Fibroblast of upper back skin (primary cell): ENCODE results near the gene BAG3.
"Not testable (repeated sequence)": the region's sequence is repeated elsewhere in the genome, so short reads cannot be mapped to it uniquely, and the experiment has no call there.

Source experiments
- DNase-seq: peaks from one replicate; pipeline ENCODE4 v3.0.0-alpha.2; 2013

BAG3 gene

DNA sequence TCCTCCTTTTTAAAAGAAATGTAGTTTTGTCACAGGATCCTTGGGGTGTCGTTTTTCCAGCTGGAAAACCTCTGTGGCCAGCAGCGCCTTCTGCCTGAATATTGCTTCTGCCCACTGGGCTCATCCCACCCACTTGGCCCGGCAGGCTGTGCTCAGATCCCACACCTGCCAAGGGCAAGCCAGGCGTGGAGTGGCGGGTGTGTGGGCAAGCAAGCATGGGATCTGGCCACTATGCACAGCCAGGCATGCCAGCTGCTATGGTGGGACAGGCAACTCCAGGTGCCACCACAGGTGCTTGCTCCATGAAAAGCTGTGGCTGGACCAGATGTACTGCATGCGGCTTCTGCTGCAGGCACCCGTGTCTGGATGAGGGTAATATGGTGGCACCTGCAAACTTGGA lies 43.4 kb downstream of the BAG3 start:
- DNase-seq = no peak

- no peak for DNase-seq
These were observed 49.3 kb downstream of the BAG3 start for GRCh38 chr10:119700321-119700954.

DNA sequence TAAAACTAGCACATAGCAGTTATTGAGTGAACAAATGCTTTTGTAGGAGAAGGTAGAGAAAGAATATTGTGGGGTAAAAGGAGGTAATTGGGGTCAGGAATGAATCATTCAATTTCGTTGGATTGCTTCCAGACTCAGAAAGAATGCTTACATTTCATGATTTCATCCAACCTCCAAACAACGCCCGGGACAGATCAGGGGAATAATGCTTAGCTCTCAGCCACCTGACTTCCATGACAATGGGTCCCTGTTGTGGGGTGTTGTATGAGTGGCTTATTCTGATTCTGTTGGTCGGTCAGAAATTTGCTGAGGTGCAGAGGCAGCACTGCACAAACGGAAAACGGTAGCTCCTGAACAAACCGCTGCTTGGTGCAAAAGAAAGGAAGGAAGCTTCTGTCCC lies 50.7 kb downstream of the BAG3 start:
- peak; percentile 50 for DNase-seq

DNA sequence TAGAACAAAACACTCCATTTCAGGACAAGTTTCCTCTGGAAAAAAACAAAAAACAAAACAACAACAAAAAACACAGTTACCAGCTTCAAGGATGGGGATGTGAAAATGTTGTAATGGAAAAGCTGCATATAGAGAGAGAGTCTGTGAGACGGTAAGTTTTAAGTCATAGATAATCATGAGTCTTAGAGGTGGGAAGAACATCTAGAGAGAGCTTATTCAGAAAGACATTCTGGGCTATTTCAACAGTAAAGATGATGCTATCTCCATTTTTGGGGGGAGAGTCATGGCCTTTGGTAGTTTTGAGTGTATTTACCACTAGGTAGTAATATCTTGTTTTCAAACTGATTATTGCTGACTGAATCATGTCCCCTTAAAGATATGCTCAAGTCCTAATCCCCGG lies 51.4 kb downstream of the BAG3 start:
- no peak for DNase-seq

GRCh38 chr10:119703903-119704508 lies 52.8 kb downstream of the BAG3 start:
- no peak for DNase-seq

DNA sequence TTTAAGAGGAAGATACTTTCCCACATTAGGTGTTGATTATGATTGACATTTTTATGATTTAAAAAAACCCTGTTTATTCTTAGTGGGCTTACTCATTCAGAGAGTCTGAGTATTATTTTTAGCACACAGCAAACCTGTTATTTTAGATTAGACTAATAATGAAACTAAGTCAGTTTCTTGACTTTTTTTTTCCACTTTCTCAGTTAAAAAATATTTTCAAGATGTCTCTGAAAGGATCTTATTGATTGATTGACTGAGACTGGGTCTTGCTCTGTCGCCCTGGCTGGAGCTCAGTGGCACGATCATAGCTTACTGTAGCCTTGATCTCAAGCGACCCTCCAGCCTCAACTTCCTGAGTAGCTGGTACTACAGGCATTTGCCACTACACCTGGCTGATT lies 54.3 kb downstream of the BAG3 start:
- no peak for DNase-seq

DNA sequence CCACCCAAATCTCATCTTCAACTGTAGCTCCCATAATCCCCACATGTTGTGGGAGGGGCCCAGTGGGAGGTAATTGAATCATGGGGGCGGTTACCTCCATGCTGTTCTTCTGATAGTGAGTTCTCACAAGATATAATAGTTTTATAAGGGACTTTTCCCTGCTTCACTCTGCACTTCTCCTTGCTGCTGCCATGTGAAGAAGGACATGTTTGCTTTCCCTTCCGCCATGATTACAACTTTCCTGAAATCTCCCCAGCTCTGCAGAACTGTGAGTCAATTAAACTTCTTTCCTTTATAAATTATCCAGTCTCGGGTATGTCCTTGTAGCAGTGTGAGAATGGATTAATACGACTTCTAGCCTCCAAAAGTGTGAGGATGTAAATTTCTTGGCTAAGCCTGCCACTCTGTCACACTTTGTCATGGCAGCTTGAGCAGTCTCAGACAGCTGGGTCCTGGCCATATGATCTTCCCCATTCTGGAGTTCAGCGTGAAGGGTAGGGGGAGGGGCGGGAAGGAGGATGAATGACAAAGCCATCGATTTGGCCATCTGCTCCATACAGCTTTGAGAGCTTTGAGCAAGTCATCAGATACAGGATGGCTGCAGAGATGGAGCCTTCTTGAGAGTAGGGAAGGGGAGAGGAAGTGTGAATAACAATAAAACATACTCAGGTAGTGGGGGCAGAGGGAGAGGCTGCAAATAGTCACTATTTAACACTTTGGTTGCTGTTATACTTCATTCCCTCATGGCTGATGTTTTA lies 55.5 kb downstream of the BAG3 start:
- no peak for DNase-seq

DNA sequence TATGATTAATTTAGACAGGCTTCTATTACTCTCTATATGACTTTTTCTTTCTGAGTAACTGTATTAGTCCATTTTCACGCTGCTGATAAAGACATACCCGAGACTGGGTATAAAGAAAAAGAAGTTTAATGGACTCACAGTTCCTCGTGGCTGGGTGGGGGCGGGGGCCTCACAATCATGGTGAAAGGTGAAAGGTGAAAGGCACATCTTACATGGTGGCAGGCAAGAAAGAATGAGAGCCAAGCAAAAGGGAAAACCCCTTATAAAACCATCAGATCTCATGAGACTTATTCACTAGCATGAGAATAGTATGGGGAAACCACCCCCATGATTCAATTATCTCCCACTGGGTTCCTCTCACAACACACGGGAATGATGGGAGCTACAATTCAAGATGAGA lies 56.2 kb downstream of the BAG3 start:
- not testable (repeated sequence) for DNase-seq

GRCh38 chr10:119710935-119711334 lies 59.8 kb downstream of the BAG3 start:
- DNase-seq = not testable (repeated sequence)

- no peak for DNase-seq
These were observed 62.7 kb downstream of the BAG3 start for GRCh38 chr10:119713744-119714483.

DNA sequence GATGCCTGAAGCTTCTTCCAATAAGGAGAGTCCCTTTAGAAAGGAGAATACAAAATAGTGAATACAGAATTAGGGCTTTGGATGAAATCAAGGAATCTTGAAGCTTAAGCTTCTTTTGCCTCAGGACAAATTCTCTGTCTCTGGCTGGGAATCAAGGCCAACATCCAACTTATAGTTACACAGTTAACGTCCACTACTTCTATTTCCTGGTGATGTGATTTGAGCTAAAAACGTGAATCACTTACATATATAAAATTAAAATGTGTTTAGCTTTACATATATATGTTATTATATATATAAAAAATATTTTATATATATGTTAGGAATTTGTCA lies 63.3 kb downstream of the BAG3 start:
- DNase-seq = no peak

GRCh38 chr10:119715628-119716505 lies 64.7 kb downstream of the BAG3 start:
- DNase-seq = no peak

DNA sequence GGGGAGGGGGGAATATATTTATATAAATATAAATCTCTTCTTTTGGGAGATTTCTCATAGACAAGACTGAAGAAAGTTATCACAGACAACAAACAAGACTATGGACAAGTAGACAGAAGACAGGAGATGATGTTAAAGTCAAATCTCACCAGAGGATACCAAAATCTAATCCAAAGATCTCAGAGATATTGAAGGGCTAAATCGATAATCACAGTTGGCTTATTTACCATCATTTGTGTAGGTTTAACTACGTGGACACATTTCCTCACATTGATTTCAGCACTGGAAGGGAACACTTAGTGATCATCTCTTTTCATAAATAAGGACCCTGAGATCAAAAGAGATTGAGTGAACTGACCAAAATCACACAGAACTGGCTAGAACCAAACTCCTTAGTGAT lies 72.0 kb downstream of the BAG3 start:
- no peak for DNase-seq

- no peak for DNase-seq
These were observed 72.4 kb downstream of the BAG3 start for GRCh38 chr10:119723624-119724023.

DNA sequence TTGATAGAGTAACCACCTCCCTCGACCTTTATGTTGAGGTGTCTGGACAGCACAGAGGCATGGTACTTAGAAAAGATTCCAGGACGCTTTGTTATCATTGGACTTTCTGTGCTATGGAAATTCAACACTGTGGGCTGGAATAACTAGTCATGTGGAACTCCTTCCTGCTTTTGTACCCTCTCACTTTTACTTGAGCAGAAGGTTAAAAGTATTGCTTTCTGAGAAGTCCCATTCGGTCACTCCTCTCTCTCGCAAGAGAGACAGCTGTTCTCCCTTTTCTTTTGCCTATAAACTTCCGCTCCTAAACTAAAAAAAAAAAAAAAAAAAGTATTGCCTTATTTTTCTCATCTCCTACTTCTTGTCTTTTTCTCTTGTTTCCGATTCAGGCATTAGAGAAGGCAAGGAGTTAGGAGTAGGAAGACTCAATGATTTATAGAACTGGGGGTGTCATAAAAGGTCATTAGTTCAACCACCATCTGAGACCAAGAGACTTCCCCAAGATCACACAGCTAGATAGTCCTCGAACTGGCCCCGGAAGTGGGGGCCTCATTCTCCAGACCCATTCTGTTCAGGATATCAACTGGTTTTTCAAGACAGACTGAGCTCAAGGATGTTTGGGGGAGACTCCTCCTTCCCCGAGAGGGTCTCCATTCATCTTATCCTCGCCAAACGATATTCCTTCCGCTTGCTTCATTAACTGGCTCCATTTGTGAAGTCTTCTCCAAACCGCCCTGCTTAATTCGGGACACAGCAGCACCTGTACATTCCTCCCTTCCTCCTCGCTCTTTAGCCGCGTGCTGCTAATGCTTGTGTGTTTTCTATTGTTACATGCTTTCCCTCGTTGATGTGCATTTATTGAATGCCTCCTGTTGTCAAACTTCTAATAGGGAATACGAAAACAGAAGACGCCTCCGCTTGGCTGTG lies 73.7 kb downstream of the BAG3 start:
- DNase-seq = no peak

DNA sequence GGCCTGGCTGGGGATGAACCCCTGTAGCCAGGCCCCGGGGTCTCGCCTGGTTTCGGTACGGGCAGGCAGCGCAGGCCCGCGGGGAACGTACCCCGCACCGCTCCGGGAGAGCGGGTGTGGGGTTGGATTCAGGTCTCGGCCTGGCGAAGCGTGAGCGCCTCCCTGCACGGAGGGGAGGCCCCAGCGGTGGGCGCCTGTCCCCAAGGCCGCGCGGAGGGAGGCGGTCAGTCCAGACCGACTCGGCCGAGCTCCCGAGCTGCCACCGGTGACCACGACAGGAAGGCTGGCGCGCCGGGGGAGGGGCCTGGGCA lies 74.3 kb downstream of the BAG3 start:
- no peak for DNase-seq

DNA sequence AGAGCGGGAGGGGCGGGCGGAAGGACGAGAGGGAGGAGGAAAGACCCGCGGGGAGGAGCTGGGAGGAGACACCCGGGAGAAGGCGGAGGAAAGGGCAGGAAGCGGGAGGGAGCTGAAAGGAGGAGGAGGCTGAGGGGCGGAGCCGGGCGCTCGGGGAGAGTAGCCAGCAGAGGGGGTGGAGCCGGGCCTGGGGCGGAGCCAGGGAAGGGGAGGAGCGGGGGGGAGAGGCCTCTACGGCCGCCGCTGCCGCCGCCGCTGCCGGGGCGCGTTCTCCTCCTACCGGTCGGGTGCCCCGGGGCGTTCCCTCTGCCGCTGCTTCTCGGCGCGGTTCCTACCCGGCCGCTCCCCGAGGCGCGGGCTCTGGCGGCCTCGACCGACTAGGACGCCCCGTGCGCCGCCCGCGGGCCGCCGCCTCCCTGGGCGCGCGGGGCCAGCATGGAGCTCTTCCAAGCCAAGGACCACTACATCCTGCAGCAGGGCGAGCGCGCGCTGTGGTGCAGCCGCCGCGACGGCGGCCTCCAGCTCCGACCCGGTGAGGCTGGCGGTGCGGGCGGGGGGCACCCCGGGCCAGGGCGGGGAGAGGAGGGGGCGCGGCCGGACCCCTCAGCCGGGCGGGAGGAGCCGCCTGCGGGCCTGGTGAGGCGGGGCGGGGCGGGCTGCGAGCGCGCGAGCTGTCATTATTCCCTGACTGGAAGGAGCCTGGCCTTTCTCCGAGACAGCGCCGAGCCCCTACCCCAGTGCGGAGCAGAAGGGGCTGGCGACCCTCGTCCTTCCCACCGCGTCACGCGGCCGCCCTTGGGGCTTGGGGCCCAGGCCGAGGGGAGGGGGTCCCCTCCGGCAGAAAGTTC lies 74.9 kb downstream of the BAG3 start, which contains the start of gene INPP5F:
INPP5F (plus strand) TSS at position 223 of the 848 bp plus-strand sequence; CDS start at position 436, 213 bp downstream.
- DNase-seq = peak; percentile 98

DNA sequence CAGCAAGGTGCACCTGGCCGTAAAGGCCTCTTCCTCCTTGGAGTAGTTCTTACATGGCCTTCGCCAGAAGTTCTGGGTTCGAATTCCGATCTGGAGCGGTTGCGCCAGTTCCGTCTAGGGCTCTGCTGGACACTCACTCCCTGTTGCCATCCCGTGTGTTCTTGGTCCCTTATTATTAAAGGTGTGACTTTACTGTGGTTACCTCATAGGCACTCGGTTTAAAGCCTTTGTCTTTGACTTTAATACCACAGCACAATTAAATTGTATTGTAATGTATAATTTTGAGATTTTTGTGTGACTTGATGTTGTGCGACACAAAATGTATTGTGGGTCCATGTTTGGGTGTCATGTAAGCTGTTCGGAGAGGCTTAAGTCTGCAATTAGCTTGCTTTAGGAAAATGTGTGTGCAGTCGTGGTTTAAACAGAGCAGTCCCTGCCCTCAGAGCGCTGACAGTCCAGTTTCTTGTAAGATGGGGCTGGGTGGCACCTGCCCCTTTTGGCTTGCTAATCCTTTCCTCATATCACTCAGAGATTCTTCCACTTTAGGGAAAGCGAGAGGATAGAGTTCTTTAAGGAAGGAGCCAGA lies 75.6 kb downstream of the BAG3 start:
- DNase-seq = no peak
